Upper lobe of right lung (tissue), 1 donor: ENCODE data around the gene DYRK2. TPM values are rescaled to one million over a fixed set of nuclear protein-coding genes. Genes with fewer than 3 reads are reported as not detected.

Experiments used
- ATAC-seq: fragments of 200-7000 bp; cut with Tn5 transposase; one replicate; pipeline ENCODE4 v1.9.1; 2020; ENCODE audit warnings: mild to moderate bottlenecking, moderate library complexity
- DNase-seq: peaks from one replicate; pipeline ENCODE4 v3.0.0-alpha.2; 2020
- H3K27ac ChIP-seq: fragments of 200-600 bp; one replicate; pipeline ENCODE4 v1.8.0; 2022
- H3K27me3 ChIP-seq: fragments of 200-600 bp; one replicate; pipeline ENCODE4 v1.8.0; 2022; ENCODE audit warnings: mild to moderate bottlenecking
- H3K36me3 ChIP-seq: fragments of 200-600 bp; one replicate; pipeline ENCODE4 v1.8.0; 2022
- H3K4me1 ChIP-seq: fragments of 200-600 bp; one replicate; pipeline ENCODE4 v1.8.0; 2022
- H3K4me3 ChIP-seq: fragments of 200-600 bp; one replicate; pipeline ENCODE4 v1.8.0; 2022; ENCODE audit warnings: mild to moderate bottlenecking
- H3K9me3 ChIP-seq: fragments of 200-600 bp; one replicate; pipeline ENCODE4 v1.8.0; 2022
- CTCF ChIP-seq: fragments of 200-600 bp; IDR thresholded peaks from one replicate; pipeline ENCODE4 v1.8.0; 2022; ENCODE audit warnings: antibody characterized with exemption
- intact Hi-C: fragments of 100-400 bp; cut with DNase I; formaldehyde crosslinking; loops from one replicate; pipeline ENCODE4 v1.11.0; 2022
- total RNA-seq: library from RNA; stranded (reverse); fragmentation: NEBNext Ultra II Directional; extraction: Animal tissue kit (Norgen Biotek cat#: 25700); gene quantifications from one replicate; pipeline ENCODE4 v1.2.1, GENCODE V29; 2021
- donor health status: DM: no; HTN: yes; CAD: no; lungs with severe emphysema.

Gene DYRK2
- total RNA-seq, 1 donor from 2014 or later, result 15.5 TPM

- DNase-seq, result no peak
- ATAC-seq, result no peak
- Histone ChIP-seq H3K36me3 (no peaks in the 10 kb centered on the region), H3K27ac (no peak overlapping the region), H3K27me3 (no peaks in the 10 kb centered on the region), H3K4me1 (no peaks in the 10 kb centered on the region), H3K9me3 (no peaks in the 10 kb centered on the region), H3K4me3 (no peak overlapping the region)
- intact Hi-C loops, result no loop called here
- no peak for TF ChIP-seq CTCF
These were observed 57.1 kb downstream of the DYRK2 start for GRCh38 chr12:67705394-67706370.

- H3K27ac ChIP-seq, result no peak overlapping the region
- no peak for ATAC-seq
These were observed 60.9 kb downstream of the DYRK2 start for GRCh38 chr12:67709367-67709954.

GRCh38 chr12:67710582-67710981 lies 62.0 kb downstream of the DYRK2 start:
- intact Hi-C loops, result no loop called here
- H3K4me3 ChIP-seq, result no peak overlapping the region
- peak; percentile 85 for ATAC-seq
- no peak for TF ChIP-seq CTCF
- H3K4me1 ChIP-seq, result no peaks in the 10 kb centered on the region
- H3K9me3 ChIP-seq, result no peaks in the 10 kb centered on the region
- H3K27me3 ChIP-seq, result no peaks in the 10 kb centered on the region
- DNase-seq, result no peak
- no peak overlapping the region for H3K27ac ChIP-seq
- H3K36me3 ChIP-seq, result no peaks in the 10 kb centered on the region

More at GRCh38 chr12:67709367-67709954, 60.9 kb downstream of the DYRK2 start:
- no peak for DNase-seq
- no peaks in the 10 kb centered on the region for H3K27me3 ChIP-seq
- no peaks in the 10 kb centered on the region for H3K36me3 ChIP-seq
- H3K4me3 ChIP-seq, result no peak overlapping the region
- no peak for TF ChIP-seq CTCF
- H3K4me1 ChIP-seq, result no peaks in the 10 kb centered on the region
- intact Hi-C loops, result no loop called here
- no peaks in the 10 kb centered on the region for H3K9me3 ChIP-seq

- TF ChIP-seq CTCF, result no peak
- Histone ChIP-seq H3K27ac (no peak overlapping the region), H3K9me3 (no peaks in the 10 kb centered on the region), H3K36me3 (no peaks in the 10 kb centered on the region), H3K4me3 (no peak overlapping the region), H3K27me3 (no peaks in the 10 kb centered on the region), H3K4me1 (no peaks in the 10 kb centered on the region)
- DNase-seq (no peak), ATAC-seq (no peak)
- intact Hi-C loops, result no loop called here
These were observed 63.5 kb downstream of the DYRK2 start for GRCh38 chr12:67712011-67712410.

- Histone ChIP-seq H3K27me3 (no peaks in the 10 kb centered on the region), H3K4me1 (no peaks in the 10 kb centered on the region), H3K36me3 (no peaks in the 10 kb centered on the region), H3K4me3 (no peak overlapping the region), H3K9me3 (no peaks in the 10 kb centered on the region), H3K27ac (no peak overlapping the region)
- no peak for DNase-seq
- no peak for TF ChIP-seq CTCF
- no peak for ATAC-seq
- intact Hi-C loops, result no loop called here
These were observed 66.1 kb downstream of the DYRK2 start for GRCh38 chr12:67714648-67715047.
